NB4 (cell line): ENCODE measurements around the gene TBCE.

Experiments used
- CTCF ChIP-seq: IDR thresholded peaks from one replicate; pipeline ENCODE4 v1.5.1; 2012; ENCODE audit warnings: low read depth, low read length
- POLR2A ChIP-seq: IDR thresholded peaks from 2 replicates; pipeline ENCODE4 v1.6.1; 2011; ENCODE audit warnings: mild to moderate bottlenecking; ENCODE audit not compliant: insufficient read length; ENCODE audit errors: extremely low read depth
- TF ChIP-seq, protein P1 (sequence below): IDR thresholded peaks from 2 replicates; pipeline ENCODE4 v1.6.1; 2011; ENCODE audit warnings: low read depth, low read length

- TF ChIP-seq CTCF (no peak), POLR2A (no peak)
- TF ChIP-seq, protein P1, sequence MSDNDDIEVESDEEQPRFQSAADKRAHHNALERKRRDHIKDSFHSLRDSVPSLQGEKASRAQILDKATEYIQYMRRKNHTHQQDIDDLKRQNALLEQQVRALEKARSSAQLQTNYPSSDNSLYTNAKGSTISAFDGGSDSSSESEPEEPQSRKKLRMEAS, result no peak
These were observed 36.4 kb downstream of the TBCE start for GRCh38 chr1:235403593-235403992.
